Measurements from ENCODE around the gene EPHB2. TPM values are rescaled to one million over a fixed set of nuclear protein-coding genes. Genes with fewer than 3 reads are reported as not detected.

Gene EPHB2
- total and polyA plus RNA-seq, 2 donors (not counting 3 experiments of a cell fraction or from before 2014, with no cell fraction given): 50.8 to 69.1 TPM

DNA sequence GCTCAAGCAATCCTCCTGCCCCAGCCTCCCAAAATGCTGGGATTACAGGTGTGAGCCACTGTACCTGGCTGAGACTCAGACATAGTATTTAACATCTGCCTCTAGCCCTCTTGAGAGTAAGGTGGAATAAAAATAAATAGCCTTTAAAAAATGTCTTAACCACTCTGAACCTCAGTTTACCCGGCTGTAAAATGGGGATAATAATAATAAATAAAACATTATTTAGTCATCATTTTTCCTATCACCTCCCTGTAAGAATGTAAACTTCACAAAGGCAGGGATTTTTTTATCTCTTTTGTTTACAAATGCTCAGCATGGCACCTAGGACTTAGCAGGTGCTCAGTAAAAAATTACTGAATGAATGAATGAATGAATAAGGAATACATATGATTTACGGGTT lies 17.2 kb downstream of the EPHB2 start:
- no peak for FAIRE-seq
- no peak overlapping the region for H3K9ac ChIP-seq (replicated peaks; ENCODE audit: extremely low read depth, insufficient read depth, low read length)
- ChIA-PET POLR2A (no interaction called here), CTCF (no interaction called here)
- no peak overlapping the region for H3K4me2 ChIP-seq (ENCODE audit: insufficient read depth, low read length)
- peaks cover 0 to under 1% of the 10 kb centered on the region in 2 experiments for H3K36me3 ChIP-seq (ENCODE audit: control insufficient read depth in 2 of 2, extremely low read depth in 1 of 2, insufficient read depth in 2 of 2, low read length in 2 of 2)
- dilution Hi-C loops (cut with MboI; ENCODE audit: extremely low pct_ligation_motif_present, low sequenced_read_pairs) (no loop called here), intact Hi-C loops (cut with micrococcal nuclease) (no loop called here)
- H4K20me1 ChIP-seq (replicated peaks; ENCODE audit: control insufficient read depth, extremely low read depth, insufficient read depth, low read length): no peaks in the 10 kb centered on the region
- no peak overlapping the region for H2AFZ ChIP-seq (ENCODE audit: low read depth, low read length)
- H3K4me3 ChIP-seq (replicated peaks in 1 of 3; ENCODE audit: insufficient read depth in 1 of 3, low read depth in 1 of 3, low read length in 3 of 3): no peak overlapping the region
- no peak overlapping the region for H3K27ac ChIP-seq (ENCODE audit: insufficient read depth, low read depth, low read length)
- TF ChIP-seq MYC (IDR thresholded peaks at IDR 0.05; ENCODE audit: low read depth, low read length) (no peak), EZH2 (IDR thresholded peaks at IDR 0.05; ENCODE audit: borderline replicate concordance, low read depth, low read length, severe bottlenecking) (no peak), POLR2AphosphoS5 (IDR thresholded peaks at IDR 0.05; ENCODE audit: insufficient read depth, low read depth, low read length) (no peak), GATA2 (IDR thresholded peaks at IDR 0.05; ENCODE audit: insufficient read depth, insufficient read length, low read depth, low read length) (no peak), JUN (IDR thresholded peaks at IDR 0.05; ENCODE audit: borderline replicate concordance, insufficient read depth, insufficient read length, low read depth) (no peak), FOS (IDR thresholded peaks at IDR 0.05; ENCODE audit: borderline replicate concordance, insufficient read depth, low read length) (no peak), POLR2A (IDR thresholded peaks at IDR 0.05; ENCODE audit: low read depth, low read length) (no peak)
- TF ChIP-seq, protein P1, sequence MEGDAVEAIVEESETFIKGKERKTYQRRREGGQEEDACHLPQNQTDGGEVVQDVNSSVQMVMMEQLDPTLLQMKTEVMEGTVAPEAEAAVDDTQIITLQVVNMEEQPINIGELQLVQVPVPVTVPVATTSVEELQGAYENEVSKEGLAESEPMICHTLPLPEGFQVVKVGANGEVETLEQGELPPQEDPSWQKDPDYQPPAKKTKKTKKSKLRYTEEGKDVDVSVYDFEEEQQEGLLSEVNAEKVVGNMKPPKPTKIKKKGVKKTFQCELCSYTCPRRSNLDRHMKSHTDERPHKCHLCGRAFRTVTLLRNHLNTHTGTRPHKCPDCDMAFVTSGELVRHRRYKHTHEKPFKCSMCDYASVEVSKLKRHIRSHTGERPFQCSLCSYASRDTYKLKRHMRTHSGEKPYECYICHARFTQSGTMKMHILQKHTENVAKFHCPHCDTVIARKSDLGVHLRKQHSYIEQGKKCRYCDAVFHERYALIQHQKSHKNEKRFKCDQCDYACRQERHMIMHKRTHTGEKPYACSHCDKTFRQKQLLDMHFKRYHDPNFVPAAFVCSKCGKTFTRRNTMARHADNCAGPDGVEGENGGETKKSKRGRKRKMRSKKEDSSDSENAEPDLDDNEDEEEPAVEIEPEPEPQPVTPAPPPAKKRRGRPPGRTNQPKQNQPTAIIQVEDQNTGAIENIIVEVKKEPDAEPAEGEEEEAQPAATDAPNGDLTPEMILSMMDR (IDR thresholded peaks at IDR 0.05; ENCODE audit: extremely low read depth in 1 of 2, insufficient read depth in 1 of 2, low read depth in 1 of 2, low read length in 2 of 2): no peak
- TF ChIP-seq, protein P2, sequence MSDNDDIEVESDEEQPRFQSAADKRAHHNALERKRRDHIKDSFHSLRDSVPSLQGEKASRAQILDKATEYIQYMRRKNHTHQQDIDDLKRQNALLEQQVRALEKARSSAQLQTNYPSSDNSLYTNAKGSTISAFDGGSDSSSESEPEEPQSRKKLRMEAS (IDR thresholded peaks at IDR 0.05; ENCODE audit: insufficient read depth, insufficient read length): no peak
- no peaks in the 10 kb centered on the region for H3K27me3 ChIP-seq (ENCODE audit: control insufficient read depth in 2 of 2, insufficient read depth in 2 of 2, low read length in 2 of 2)
- H3K9me3 ChIP-seq (replicated peaks; ENCODE audit: control insufficient read depth, insufficient read depth, low read length): no peaks in the 10 kb centered on the region
- no peaks in the 10 kb centered on the region for H3K4me1 ChIP-seq (ENCODE audit: control insufficient read depth, extremely low read depth, insufficient read depth, low read length)
- peaks cover 80% of the 10 kb centered on the region for H3K79me2 ChIP-seq (ENCODE audit: control insufficient read depth, insufficient read depth, low read length)
- no peak for DNase-seq (ENCODE audit: low read depth, low spot score)
- no peaks in the 10 kb centered on the region for H3K9me1 ChIP-seq (replicated peaks; ENCODE audit: control insufficient read depth, extremely low read depth, insufficient read depth, low read length)
- no TSS peak for BruUV-seq (replicated peaks)
